Cardiac fibroblast (primary cell): Measurements from ENCODE around the gene RPP25L.

Experiments used
- DNase-seq, 2 donors: peaks; one replicate each; pipeline versions ENCODE4 v3.0.0 to v3.0.0-alpha.2; 2010; ENCODE audit warnings: low read depth in 2 of 2
- H3K4me3 ChIP-seq, 2 donors: replicated peaks in 1 of 2; 1 replicate in 1 of 2; 2 replicates in 1 of 2; pipeline ENCODE4 v1.5.1; 2011; ENCODE audit warnings: low read depth in 2 of 2, low read length in 2 of 2, mild to moderate bottlenecking in 2 of 2, moderate library complexity in 1 of 2
- CTCF ChIP-seq: IDR thresholded peaks from one replicate; pipeline ENCODE4 v1.5.1; 2011; ENCODE audit warnings: low read depth, mild to moderate bottlenecking, low read length, inconsistent platforms

RPP25L gene

GRCh38 chr9:34573599-34574325 lies 38.1 kb downstream of the RPP25L start:
- DNase-seq, result no peak
- H3K4me3 ChIP-seq, result no peak overlapping the region
- TF ChIP-seq CTCF, result no peak

GRCh38 chr9:34572628-34573027 lies 39.3 kb downstream of the RPP25L start:
- DNase-seq, result no peak
- no peak for TF ChIP-seq CTCF
- H3K4me3 ChIP-seq, result no peak overlapping the region

- no peak for DNase-seq
- H3K4me3 ChIP-seq, result no peak overlapping the region
- TF ChIP-seq CTCF, result no peak
These were observed 39.8 kb downstream of the RPP25L start for GRCh38 chr9:34572092-34572491.

GRCh38 chr9:34571481-34571810 lies 40.5 kb downstream of the RPP25L start:
- no peak for TF ChIP-seq CTCF
- DNase-seq, result peak in 1 of 2 donors; percentile 63
- H3K4me3 ChIP-seq, result no peak overlapping the region

GRCh38 chr9:34570809-34571480 lies 41.0 kb downstream of the RPP25L start:
- no peak for DNase-seq
- TF ChIP-seq CTCF, result no peak
- no peak overlapping the region for H3K4me3 ChIP-seq

GRCh38 chr9:34570376-34570775 lies 41.5 kb downstream of the RPP25L start:
- no peak for TF ChIP-seq CTCF
- peak in 1 of 2 donors; percentile 35 for DNase-seq
- H3K4me3 ChIP-seq, result no peak overlapping the region
